Natural killer cell (primary cell): Measurements from ENCODE around the gene CDCA7L. TPM values are rescaled to one million over a fixed set of nuclear protein-coding genes. Genes with fewer than 3 reads are reported as not detected.

ENCODE experiments used
- ATAC-seq, 3 donors: fragments of 150-1000 bp in 2 of 3; fragments of 200-7000 bp in 1 of 3; cut with Tn5 transposase; 1 replicate in 1 of 3; 2 replicates in 2 of 3; pipeline ENCODE4 v1.10.0; 2021; ENCODE audit warnings: mild to moderate bottlenecking in 2 of 3, moderate library complexity in 2 of 3
- DNase-seq, 2 donors: peaks; one replicate each; pipeline versions ENCODE4 v3.0.0 to v3.0.0-alpha.2; 2013 to 2021; ENCODE audit warnings: mixed read lengths in 1 of 2
- H3K27ac ChIP-seq: one replicate; pipeline ENCODE4 v1.5.1; 2013; ENCODE audit warnings: mild to moderate bottlenecking, low read length
- H3K27me3 ChIP-seq: one replicate; pipeline ENCODE4 v1.6.1; 2013; ENCODE audit warnings: low read length; ENCODE audit not compliant: control insufficient read depth, insufficient read depth
- H3K36me3 ChIP-seq: one replicate; pipeline ENCODE4 v1.6.1; 2013; ENCODE audit warnings: low read length; ENCODE audit not compliant: control insufficient read depth, insufficient read depth
- H3K4me1 ChIP-seq: one replicate; pipeline ENCODE4 v1.6.1; 2013; ENCODE audit warnings: low read length; ENCODE audit not compliant: control insufficient read depth, insufficient read depth
- H3K4me3 ChIP-seq: one replicate; pipeline ENCODE4 v1.5.1; 2013; ENCODE audit warnings: low read length
- H3K9me3 ChIP-seq: one replicate; pipeline ENCODE4 v1.6.1; 2013; ENCODE audit warnings: low read length; ENCODE audit not compliant: control insufficient read depth, insufficient read depth
- H3K27ac Mint-ChIP-seq, 2 donors: one replicate each; pipeline ENCODE4 v1.8.0; 2022; ENCODE audit warnings: mild to moderate bottlenecking in 2 of 2, mixed read lengths in 2 of 2, moderate library complexity in 1 of 2
- H3K27me3 Mint-ChIP-seq, 2 donors: one replicate each; pipeline ENCODE4 v1.8.0; 2022; ENCODE audit warnings: low read depth in 2 of 2, mixed read lengths in 2 of 2
- H3K36me3 Mint-ChIP-seq: one replicate; pipeline ENCODE4 v1.8.0; 2022; ENCODE audit warnings: mixed read lengths
- H3K4me1 Mint-ChIP-seq, 2 donors: one replicate each; pipeline ENCODE4 v1.8.0; 2022; ENCODE audit warnings: mixed read lengths in 2 of 2
- H3K4me3 Mint-ChIP-seq: one replicate; pipeline ENCODE4 v1.8.0; 2022; ENCODE audit warnings: mild to moderate bottlenecking, moderate library complexity, mixed read lengths
- H3K9me3 Mint-ChIP-seq, 2 donors: one replicate each; pipeline ENCODE4 v1.8.0; 2022; ENCODE audit warnings: mixed read lengths in 2 of 2
- CTCF ChIP-seq: fragments of 200-600 bp; IDR thresholded peaks from one replicate; pipeline ENCODE4 v1.8.0; 2022; ENCODE audit warnings: antibody characterized with exemption
- WGBS: methylation state at CpG from one replicate; pipeline ENCODE4 v1.1.7; 2013; ENCODE audit warnings: missing lambda C conversion rate; ENCODE audit not compliant: insufficient coverage; 5-methylcytosine and 5-hydroxymethylcytosine counted together
- intact Hi-C: fragments of 100-400 bp; cut with micrococcal nuclease; formaldehyde crosslinking; loops from one replicate; pipeline ENCODE4 v1.14.2; 2022
- total RNA-seq, 4 donors: library from RNA; stranded (reverse); fragments of 120-200 nt in 1 of 4; gene quantifications; one replicate each; pipeline versions ENCODE4 v1.2.3 to v1.2.4, GENCODE V29; 2013 to 2022

CDCA7L gene
- total RNA-seq, 3 donors from 2014 or later (not counting 1 experiment from before 2014, with no cell fraction given): 3.1 to 5.0 (median 4.5) TPM

GRCh38 chr7:21915140-21915539 is 30.6 kb downstream of the CDCA7L start:
- intact Hi-C loops: no loop called here
- H3K9me3 ChIP-seq: no peaks in the 10 kb centered on the region
- Mint-ChIP-seq H3K36me3 (no peaks in the 10 kb centered on the region), H3K4me1 (no peaks in the 10 kb centered on the region), H3K9me3 (no peaks in the 10 kb centered on the region), H3K27ac (no peak overlapping the region), H3K4me3 (no peak overlapping the region), H3K27me3 (no peaks in the 10 kb centered on the region)
- ATAC-seq (no peak), DNase-seq (no peak)
- no peak for TF ChIP-seq CTCF
- H3K27me3 ChIP-seq: no peaks in the 10 kb centered on the region
- H3K27ac ChIP-seq: no peak overlapping the region
- H3K4me3 ChIP-seq: no peak overlapping the region
- H3K4me1 ChIP-seq: no peaks in the 10 kb centered on the region
- 96% methylated on average over 3 of the region's 3 CpGs for WGBS
- H3K36me3 ChIP-seq: no peaks in the 10 kb centered on the region

GRCh38 chr7:21914671-21915070 is 31.0 kb downstream of the CDCA7L start:
- Mint-ChIP-seq H3K4me3 (no peak overlapping the region), H3K9me3 (no peaks in the 10 kb centered on the region)

GRCh38 chr7:21912931-21913780 is 32.5 kb downstream of the CDCA7L start:
- H3K27me3 ChIP-seq: no peaks in the 10 kb centered on the region
- DNase-seq (no peak), ATAC-seq (peak in 1 of 3 donors; percentile 14)
- no peaks in the 10 kb centered on the region for H3K9me3 ChIP-seq
- H3K4me1 Mint-ChIP-seq: no peaks in the 10 kb centered on the region
- WGBS: 49% methylated on average over 5 of the region's 8 CpGs
- H3K4me1 ChIP-seq: no peaks in the 10 kb centered on the region
- intact Hi-C loops: no loop called here
- H3K27ac Mint-ChIP-seq: no peak overlapping the region
- no peaks in the 10 kb centered on the region for H3K36me3 ChIP-seq
- H3K9me3 Mint-ChIP-seq: no peaks in the 10 kb centered on the region
- no peak overlapping the region for H3K4me3 ChIP-seq
- no peak for TF ChIP-seq CTCF
- H3K4me3 Mint-ChIP-seq: no peak overlapping the region
- H3K36me3 Mint-ChIP-seq: no peaks in the 10 kb centered on the region
- no peaks in the 10 kb centered on the region for H3K27me3 Mint-ChIP-seq
- H3K27ac ChIP-seq: no peak overlapping the region

More at GRCh38 chr7:21914671-21915070, 31.0 kb downstream of the CDCA7L start:
- no peak overlapping the region for H3K4me3 ChIP-seq
- intact Hi-C loops: no loop called here
- no peaks in the 10 kb centered on the region for H3K27me3 ChIP-seq
- Mint-ChIP-seq H3K36me3 (no peaks in the 10 kb centered on the region), H3K4me1 (no peaks in the 10 kb centered on the region), H3K27ac (no peak overlapping the region), H3K27me3 (no peaks in the 10 kb centered on the region)
- H3K9me3 ChIP-seq: no peaks in the 10 kb centered on the region
- H3K4me1 ChIP-seq: no peaks in the 10 kb centered on the region
- no peaks in the 10 kb centered on the region for H3K36me3 ChIP-seq
- ATAC-seq: no peak
- DNase-seq: no peak
- WGBS: 87% methylated on average over 5 of the region's 5 CpGs
- no peak overlapping the region for H3K27ac ChIP-seq
- no peak for TF ChIP-seq CTCF
